Measurements from ENCODE around the gene C6orf52. TPM values are rescaled to one million over a fixed set of nuclear protein-coding genes. Genes with fewer than 3 reads are reported as not detected.

The C6orf52 gene
- total and polyA plus RNA-seq, 9 of the 15 experiments (the other 6 are each of a cell fraction or from before 2014, with no cell fraction given) = 6.7 to 37.0 (median 11.1) TPM

DNA sequence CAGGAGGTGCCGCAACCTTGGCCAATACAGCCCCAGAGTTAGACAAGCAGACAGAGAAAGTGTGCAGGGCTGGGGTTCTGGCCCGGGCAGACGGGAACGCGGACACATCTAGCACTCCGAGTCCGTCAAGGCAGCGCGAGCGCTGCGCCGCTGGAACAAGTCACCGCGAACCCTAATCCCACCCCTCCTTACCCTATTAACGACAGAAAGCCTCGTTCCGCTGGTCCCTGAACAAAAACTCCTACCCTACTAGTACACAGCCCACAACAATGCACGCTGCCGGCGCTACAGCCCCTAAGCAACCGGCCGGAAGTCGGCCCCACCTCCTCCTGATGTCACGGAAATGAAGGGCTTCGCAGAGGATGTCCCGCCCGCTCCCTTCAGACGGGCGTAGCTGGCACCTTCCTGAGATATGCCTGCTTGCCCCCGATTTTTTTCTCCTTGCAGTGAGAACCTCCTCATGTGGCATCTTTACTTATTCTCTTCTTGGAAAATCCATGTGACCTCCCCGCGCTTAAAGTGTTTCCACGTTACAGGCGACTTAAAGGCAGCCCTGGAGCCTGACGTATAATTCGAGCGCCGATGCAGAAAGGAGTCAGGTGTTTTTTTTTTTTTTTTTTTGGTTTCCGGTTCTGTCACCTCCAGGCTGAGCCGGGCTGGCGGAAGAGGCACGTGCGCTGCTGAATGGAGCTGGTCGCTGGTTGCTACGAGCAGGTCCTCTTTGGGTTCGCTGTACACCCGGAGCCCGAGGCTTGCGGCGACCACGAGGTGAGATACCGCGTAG is at the start of gene C6orf52, which contains the start of gene PAK1IP1 (continued):
- no peak for TF ChIP-seq NCOA4 (IDR thresholded peaks at IDR 0.05; ENCODE audit: partially characterized antibody)
- peak; percentile 34 to 38; a peak in 3 of 4 replicates for TF ChIP-seq RAD21 (CRISPR knock-in tag; conservative IDR thresholded peaks at IDR 0.05 in 1 of 2, IDR thresholded peaks at IDR 0.05 in 1 of 2)
- no peak for TF ChIP-seq HMG20B (CRISPR knock-in tag; IDR thresholded peaks at IDR 0.05)
- TF ChIP-seq DIDO1 (tag; IDR thresholded peaks at IDR 0.05; ENCODE audit: low read depth) = peak; percentile 98
- no peak for TF ChIP-seq NR2C2 (CRISPR knock-in tag; IDR thresholded peaks at IDR 0.05)
- TF ChIP-seq NR2C2 (tag; IDR thresholded peaks at IDR 0.05) = peak; percentile 93
- peak; percentile 39 to 68 for TF ChIP-seq E2F6 (IDR thresholded peaks at IDR 0.05; ENCODE audit: borderline replicate concordance in 1 of 2, extremely low read depth in 1 of 2, insufficient read depth in 1 of 2, insufficient read length in 1 of 2, low read depth in 1 of 2, low read length in 1 of 2, poor library complexity in 1 of 2, severe bottlenecking in 1 of 2)
- no peak for TF ChIP-seq ZNF586 (CRISPR knock-in tag; conservative IDR thresholded peaks at IDR 0.05)
- TF ChIP-seq GABPA (tag; conservative IDR thresholded peaks at IDR 0.05; ENCODE audit: low read depth) = peak; percentile 98
- TF ChIP-seq, protein P1, sequence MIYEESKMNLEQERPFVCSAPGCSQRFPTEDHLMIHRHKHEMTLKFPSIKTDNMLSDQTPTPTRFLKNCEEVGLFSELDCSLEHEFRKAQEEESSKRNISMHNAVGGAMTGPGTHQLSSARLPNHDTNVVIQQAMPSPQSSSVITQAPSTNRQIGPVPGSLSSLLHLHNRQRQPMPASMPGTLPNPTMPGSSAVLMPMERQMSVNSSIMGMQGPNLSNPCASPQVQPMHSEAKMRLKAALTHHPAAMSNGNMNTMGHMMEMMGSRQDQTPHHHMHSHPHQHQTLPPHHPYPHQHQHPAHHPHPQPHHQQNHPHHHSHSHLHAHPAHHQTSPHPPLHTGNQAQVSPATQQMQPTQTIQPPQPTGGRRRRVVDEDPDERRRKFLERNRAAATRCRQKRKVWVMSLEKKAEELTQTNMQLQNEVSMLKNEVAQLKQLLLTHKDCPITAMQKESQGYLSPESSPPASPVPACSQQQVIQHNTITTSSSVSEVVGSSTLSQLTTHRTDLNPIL (CRISPR knock-in tag; IDR thresholded peaks at IDR 0.05) = no peak
- TF ChIP-seq HCFC1 (IDR thresholded peaks at IDR 0.05; ENCODE audit: low read depth, low read length) = peak; percentile 87
- TF ChIP-seq NCOA2 (IDR thresholded peaks at IDR 0.05; ENCODE audit: partially characterized antibody in 2 of 2) = peak; percentile 50 to 99
- peak; percentile 80 for TF ChIP-seq GTF2E2 (tag; IDR thresholded peaks at IDR 0.05)
- TF ChIP-seq DDX20 (tag; IDR thresholded peaks at IDR 0.05; ENCODE audit: low read depth) = no peak
- TF ChIP-seq, protein P2, sequence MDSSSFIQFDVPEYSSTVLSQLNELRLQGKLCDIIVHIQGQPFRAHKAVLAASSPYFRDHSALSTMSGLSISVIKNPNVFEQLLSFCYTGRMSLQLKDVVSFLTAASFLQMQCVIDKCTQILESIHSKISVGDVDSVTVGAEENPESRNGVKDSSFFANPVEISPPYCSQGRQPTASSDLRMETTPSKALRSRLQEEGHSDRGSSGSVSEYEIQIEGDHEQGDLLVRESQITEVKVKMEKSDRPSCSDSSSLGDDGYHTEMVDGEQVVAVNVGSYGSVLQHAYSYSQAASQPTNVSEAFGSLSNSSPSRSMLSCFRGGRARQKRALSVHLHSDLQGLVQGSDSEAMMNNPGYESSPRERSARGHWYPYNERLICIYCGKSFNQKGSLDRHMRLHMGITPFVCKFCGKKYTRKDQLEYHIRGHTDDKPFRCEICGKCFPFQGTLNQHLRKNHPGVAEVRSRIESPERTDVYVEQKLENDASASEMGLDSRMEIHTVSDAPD (CRISPR knock-in tag; IDR thresholded peaks at IDR 0.05) = no peak
- no peak for TF ChIP-seq ZNF174 (CRISPR knock-in tag; IDR thresholded peaks at IDR 0.05)
- TF ChIP-seq, protein P3, sequence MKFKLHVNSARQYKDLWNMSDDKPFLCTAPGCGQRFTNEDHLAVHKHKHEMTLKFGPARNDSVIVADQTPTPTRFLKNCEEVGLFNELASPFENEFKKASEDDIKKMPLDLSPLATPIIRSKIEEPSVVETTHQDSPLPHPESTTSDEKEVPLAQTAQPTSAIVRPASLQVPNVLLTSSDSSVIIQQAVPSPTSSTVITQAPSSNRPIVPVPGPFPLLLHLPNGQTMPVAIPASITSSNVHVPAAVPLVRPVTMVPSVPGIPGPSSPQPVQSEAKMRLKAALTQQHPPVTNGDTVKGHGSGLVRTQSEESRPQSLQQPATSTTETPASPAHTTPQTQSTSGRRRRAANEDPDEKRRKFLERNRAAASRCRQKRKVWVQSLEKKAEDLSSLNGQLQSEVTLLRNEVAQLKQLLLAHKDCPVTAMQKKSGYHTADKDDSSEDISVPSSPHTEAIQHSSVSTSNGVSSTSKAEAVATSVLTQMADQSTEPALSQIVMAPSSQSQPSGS (CRISPR knock-in tag; IDR thresholded peaks at IDR 0.05) = no peak
- no peak; the same call in 1 of the 2 replicates for TF ChIP-seq ZBTB33 (CRISPR knock-in tag; IDR thresholded peaks at IDR 0.05)
- peak; percentile 99 for TF ChIP-seq EP400 (IDR thresholded peaks at IDR 0.05)
